K562 (cell line): Measurements from ENCODE around the gene STK25. TPM values are rescaled to one million over a fixed set of nuclear protein-coding genes. Genes with fewer than 3 reads are reported as not detected.

Experiments used
- ATAC-seq: fragments of 200-7000 bp; cut with Tn5 transposase; 3 replicates; pipeline ENCODE4 v1.9.1; 2020; ENCODE audit warnings: moderate library complexity
- BruUV-seq: library from RNA; stranded (reverse); fragments of 400-500 nt; replicated peaks from 2 replicates; lab custom pipeline; 2021; lab: Mats Ljungman, UMichigan
- CTCF ChIA-PET: fragments of 300-600 bp; formaldehyde crosslinking; extraction: SDS; loops from one replicate; lab custom pipeline; 2021; ENCODE audit warnings: low intra/inter-chr PET ratio; lab: Yijun Ruan, JAX
- POLR2A ChIA-PET: fragments of 300-600, 350-650 bp; sonication (Branson Sonifier 250); formaldehyde crosslinking; extraction: SDS; loops from one replicate; lab custom pipeline; 2021; ENCODE audit warnings: antibody characterized with exemption, inconsistent platforms; lab: Yijun Ruan, JAX
- DNase-seq, 4 experiments: peaks; one replicate each; pipeline versions ENCODE4 v3.0.0 to v3.0.0-alpha.2; 2011 to 2018; ENCODE audit warnings: low spot score in 3 of 4, mixed read lengths in 3 of 4; ENCODE audit errors: extremely low read depth in 1 of 4
- FAIRE-seq: peaks from 2 replicates; lab custom pipeline; 2011; peaks lifted over from hg19 to GRCh38; lab: Jason Lieb, UNC
- H2AFZ ChIP-seq: 2 replicates; pipeline ENCODE4 v1.6.0; 2011; ENCODE audit warnings: low read depth, low read length, control low read depth, inconsistent platforms
- H3K27ac ChIP-seq: fragments of 200-600 bp; 3 replicates; pipeline ENCODE4 v1.8.0; 2011; ENCODE audit warnings: low read depth, mild to moderate bottlenecking, control low read depth, inconsistent platforms, low read length, moderate library complexity, mixed read lengths; ENCODE audit errors: extremely low read depth
- H3K27me3 ChIP-seq, 2 experiments: fragments of 300-600 bp in 1 of 2; 2 replicates in 1 of 2; 3 replicates in 1 of 2; pipeline versions ENCODE4 v1.6.0 to v1.8.0; 2011; ENCODE audit warnings: inconsistent platforms in 2 of 2, low read length in 2 of 2, mild to moderate bottlenecking in 1 of 2, mixed read lengths in 1 of 2, moderate library complexity in 1 of 2; ENCODE audit not compliant: control insufficient read depth in 2 of 2, insufficient read depth in 2 of 2
- H3K36me3 ChIP-seq: fragments of 300-600 bp; 3 replicates; pipeline ENCODE4 v1.8.0; 2011; ENCODE audit warnings: mild to moderate bottlenecking, low read length, inconsistent platforms; ENCODE audit not compliant: control insufficient read depth, insufficient read depth
- H3K4me1 ChIP-seq, 2 experiments: fragments of 200-600 bp in 1 of 2; replicated peaks in 1 of 2; 2 replicates in 1 of 2; 3 replicates in 1 of 2; pipeline versions ENCODE4 v1.5.1 to v1.8.0; 2011; ENCODE audit warnings: inconsistent platforms in 2 of 2, low read length in 2 of 2, mild to moderate bottlenecking in 1 of 2, mixed read lengths in 1 of 2, moderate library complexity in 1 of 2; ENCODE audit not compliant: control insufficient read depth in 2 of 2, insufficient read depth in 2 of 2
- H3K4me2 ChIP-seq: 2 replicates; pipeline ENCODE4 v1.6.1; 2011; ENCODE audit warnings: low read length, control low read depth, inconsistent platforms, mixed read lengths; ENCODE audit not compliant: insufficient read depth
- H3K4me3 ChIP-seq: fragments of 200-600 bp; sonication (generic), shearing (Covaris generic); 2 replicates; pipeline ENCODE4 v1.5.1; 2016; ENCODE audit warnings: control low read depth, inconsistent platforms
- H3K79me2 ChIP-seq: fragments of 200-600 bp; 3 replicates; pipeline ENCODE4 v1.8.0; 2011; ENCODE audit warnings: low read length, inconsistent platforms; ENCODE audit not compliant: control insufficient read depth, insufficient read depth
- H3K9ac ChIP-seq, 2 experiments: 2 replicates each; pipeline versions ENCODE4 v1.6.0 to v1.6.1; 2011; ENCODE audit warnings: low read depth in 2 of 2, low read length in 2 of 2, control low read depth in 1 of 2, inconsistent platforms in 1 of 2, mild to moderate bottlenecking in 1 of 2, mixed read lengths in 1 of 2; ENCODE audit not compliant: insufficient read depth in 1 of 2
- H3K9me1 ChIP-seq: one replicate; pipeline ENCODE4 v1.6.0; 2011; ENCODE audit warnings: inconsistent platforms, mild to moderate bottlenecking, low read length, moderate library complexity; ENCODE audit not compliant: control insufficient read depth, insufficient read depth
- H3K9me3 ChIP-seq: replicated peaks from 2 replicates; pipeline ENCODE4 v1.5.1; 2011; ENCODE audit warnings: low read depth, low read length, inconsistent platforms; ENCODE audit not compliant: control insufficient read depth, insufficient read depth
- H4K20me1 ChIP-seq: replicated peaks from 2 replicates; pipeline ENCODE4 v1.6.1; 2011; ENCODE audit warnings: low read length, inconsistent platforms, mixed read lengths; ENCODE audit not compliant: control insufficient read depth, insufficient read depth
- FOXA3 ChIP-seq, 2 experiments: fragments of 450-650 bp in 1 of 2; sonication (generic) in 1 of 2; formaldehyde crosslinking; IDR thresholded peaks in 1 of 2; conservative IDR thresholded peaks in 1 of 2; 2 replicates each; pipeline versions ENCODE4 v1.4.0 to v1.8.0; 2020 to 2022; ENCODE audit warnings: mild to moderate bottlenecking in 2 of 2, missing genetic modification reagents in 1 of 2
- FOXK2 ChIP-seq, 2 experiments: fragments of 450-650 bp; IDR thresholded peaks in 1 of 2; conservative IDR thresholded peaks in 1 of 2; 2 replicates each; pipeline ENCODE4 v1.6.1; 2016; ENCODE audit warnings: low read depth in 2 of 2, mild to moderate bottlenecking in 1 of 2
- KDM2B ChIP-seq: fragments of 250-450 bp; sonication (Bioruptor Pico); IDR thresholded peaks from 2 replicates; pipeline ENCODE4 v1.8.0; 2021; ENCODE audit warnings: mild to moderate bottlenecking, moderate library complexity
- MTA3 ChIP-seq: fragments of 450-650 bp; formaldehyde crosslinking; IDR thresholded peaks from 2 replicates; pipeline ENCODE4 v1.6.1; 2017; ENCODE audit warnings: mild to moderate bottlenecking, borderline replicate concordance
- MYBL2 ChIP-seq, 2 experiments: fragments of 450-650 bp in 1 of 2; sonication (generic) in 1 of 2; formaldehyde crosslinking in 1 of 2; IDR thresholded peaks; 2 replicates each; pipeline versions ENCODE4 v1.6.1 to v1.8.1; 2017 to 2022; ENCODE audit warnings: borderline replicate concordance in 1 of 2, inconsistent platforms in 1 of 2, low read depth in 1 of 2, mild to moderate bottlenecking in 1 of 2, missing genetic modification reagents in 1 of 2, moderate library complexity in 1 of 2
- SMC3 ChIP-seq: conservative IDR thresholded peaks from 2 replicates; pipeline ENCODE4 v1.6.1; 2011; ENCODE audit warnings: low read depth, low read length, improper control_type of control experiment; ENCODE audit not compliant: insufficient read depth
- TRIM24 ChIP-seq, 2 experiments: fragments of 450-650 bp; IDR thresholded peaks; 2 replicates each; pipeline ENCODE4 v1.6.1; 2016
- ZC3H11A ChIP-seq: IDR thresholded peaks from 2 replicates; pipeline ENCODE4 v1.6.1; 2012; ENCODE audit warnings: low read depth, low read length, improper control_type of control experiment
- ZNF239 ChIP-seq: fragments of 250-450 bp; sonication (Bioruptor Pico); IDR thresholded peaks from 2 replicates; pipeline ENCODE4 v1.4.0; 2020; ENCODE audit warnings: mild to moderate bottlenecking
- ZNF347 ChIP-seq: fragments of 450-650 bp; formaldehyde crosslinking; IDR thresholded peaks from 2 replicates; pipeline ENCODE4 v1.4.0; 2020; ENCODE audit warnings: low read depth, mild to moderate bottlenecking, moderate library complexity
- ZZZ3 ChIP-seq: fragments of 450-650 bp; IDR thresholded peaks from 2 replicates; pipeline ENCODE4 v1.6.1; 2016; ENCODE audit warnings: antibody characterized with exemption, mild to moderate bottlenecking, moderate library complexity
- WGBS: fragments of 100-300 bp; shearing (Covaris generic); methylation state at CpG from one replicate; pipeline ENCODE4 v1.1.6; 2016; ENCODE audit warnings: low coverage, mixed read lengths; ENCODE audit not compliant: insufficient coverage; ENCODE audit errors: missing lambda C conversion rate; 5-methylcytosine and 5-hydroxymethylcytosine counted together
- in situ Hi-C: fragments of 300-500 bp; cut with MboI; formaldehyde crosslinking; loops from 4 replicates; pipeline ENCODE4 v1.15.0; 2018; ENCODE audit warnings: inconsistent platforms, mixed read lengths
- intact Hi-C: fragments of 100-400 bp; cut with micrococcal nuclease; formaldehyde crosslinking; loops from 2 replicates; pipeline ENCODE4 v1.14.2; 2022
- polyA plus RNA-seq, 8 experiments: library from polyadenylated mRNA; depleted of rRNA in 4 of 8; stranded (reverse) in 5 of 8; unstranded in 3 of 8; fragments of >200 nt; fragmentation: Nextera tagmentation in 2 of 8; fragmentation: Illumina TruSeq in 1 of 8; extraction: Ambion mirVana in 2 of 8; extraction: Trizol in 1 of 8; gene quantifications; 2 replicates each; pipeline versions ENCODE4 v1.2.1 to v1.2.3, GENCODE V29; 2011 to 2014; ENCODE audit warnings: inconsistent platforms in 1 of 8, missing spikeins in 1 of 8
- total RNA-seq, 7 experiments: library from RNA; depleted of rRNA in 6 of 7; stranded (reverse); fragments of >200 nt in 6 of 7; fragmentation: Illumina TruSeq in 2 of 7; extraction: Trizol in 2 of 7; gene quantifications; 2 replicates each; pipeline versions ENCODE4 v1.2.1 to v1.2.3, GENCODE V29; 2011 to 2021; ENCODE audit warnings: low replicate concordance in 1 of 7
- TF ChIP-seq, protein P1 (sequence below): fragments of 450-650 bp; IDR thresholded peaks from 2 replicates; pipeline ENCODE4 v1.6.1; 2016
- TF ChIP-seq, protein P2 (sequence below): fragments of 450-650 bp; IDR thresholded peaks from 2 replicates; pipeline ENCODE4 v1.6.1; 2017; ENCODE audit warnings: antibody characterized with exemption, mild to moderate bottlenecking
- TF ChIP-seq, protein P3 (sequence below): fragments of 250-450 bp; sonication (Bioruptor Pico); IDR thresholded peaks from 2 replicates; pipeline ENCODE4 v1.9.0; 2021; ENCODE audit warnings: mild to moderate bottlenecking
- TF ChIP-seq, protein P4 (sequence below): fragments of 250-450 bp; sonication (Bioruptor Pico); IDR thresholded peaks from 2 replicates; pipeline ENCODE4 v1.5.0; 2020; ENCODE audit warnings: mild to moderate bottlenecking

STK25 gene
- total and polyA plus RNA-seq, 9 of the 15 experiments (the other 6 are each of a cell fraction or from before 2014, with no cell fraction given), result 5.4 to 177 (median 116) TPM

DNA sequence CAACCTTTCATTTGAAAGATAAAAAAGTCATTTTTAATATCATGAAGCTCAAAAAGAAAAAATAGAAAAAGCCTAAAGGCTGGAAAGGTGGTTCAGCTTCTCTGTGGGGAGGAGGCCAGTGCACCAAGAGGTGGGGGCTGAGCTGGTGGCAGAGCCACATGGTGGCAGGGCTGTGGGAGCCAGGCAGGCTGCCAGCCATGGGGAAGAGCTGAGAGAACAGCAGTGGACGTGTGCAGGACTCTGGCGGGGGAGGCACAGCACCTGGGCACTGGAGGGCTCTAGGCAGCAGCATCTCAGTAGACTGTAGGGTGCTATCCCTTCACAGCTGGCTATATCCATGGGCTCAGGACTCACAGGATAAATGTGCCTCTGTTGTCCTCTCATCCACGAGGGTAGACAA is 47.8 kb downstream of the STK25 start (continued):
- TF ChIP-seq, protein P1, sequence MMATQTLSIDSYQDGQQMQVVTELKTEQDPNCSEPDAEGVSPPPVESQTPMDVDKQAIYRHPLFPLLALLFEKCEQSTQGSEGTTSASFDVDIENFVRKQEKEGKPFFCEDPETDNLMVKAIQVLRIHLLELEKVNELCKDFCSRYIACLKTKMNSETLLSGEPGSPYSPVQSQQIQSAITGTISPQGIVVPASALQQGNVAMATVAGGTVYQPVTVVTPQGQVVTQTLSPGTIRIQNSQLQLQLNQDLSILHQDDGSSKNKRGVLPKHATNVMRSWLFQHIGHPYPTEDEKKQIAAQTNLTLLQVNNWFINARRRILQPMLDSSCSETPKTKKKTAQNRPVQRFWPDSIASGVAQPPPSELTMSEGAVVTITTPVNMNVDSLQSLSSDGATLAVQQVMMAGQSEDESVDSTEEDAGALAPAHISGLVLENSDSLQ, result no peak
- TF ChIP-seq ZZZ3, result no peak
- no peak for TF ChIP-seq ZNF347 (CRISPR knock-in tag)
- no peak for TF ChIP-seq ZNF239
- TF ChIP-seq, protein P2, sequence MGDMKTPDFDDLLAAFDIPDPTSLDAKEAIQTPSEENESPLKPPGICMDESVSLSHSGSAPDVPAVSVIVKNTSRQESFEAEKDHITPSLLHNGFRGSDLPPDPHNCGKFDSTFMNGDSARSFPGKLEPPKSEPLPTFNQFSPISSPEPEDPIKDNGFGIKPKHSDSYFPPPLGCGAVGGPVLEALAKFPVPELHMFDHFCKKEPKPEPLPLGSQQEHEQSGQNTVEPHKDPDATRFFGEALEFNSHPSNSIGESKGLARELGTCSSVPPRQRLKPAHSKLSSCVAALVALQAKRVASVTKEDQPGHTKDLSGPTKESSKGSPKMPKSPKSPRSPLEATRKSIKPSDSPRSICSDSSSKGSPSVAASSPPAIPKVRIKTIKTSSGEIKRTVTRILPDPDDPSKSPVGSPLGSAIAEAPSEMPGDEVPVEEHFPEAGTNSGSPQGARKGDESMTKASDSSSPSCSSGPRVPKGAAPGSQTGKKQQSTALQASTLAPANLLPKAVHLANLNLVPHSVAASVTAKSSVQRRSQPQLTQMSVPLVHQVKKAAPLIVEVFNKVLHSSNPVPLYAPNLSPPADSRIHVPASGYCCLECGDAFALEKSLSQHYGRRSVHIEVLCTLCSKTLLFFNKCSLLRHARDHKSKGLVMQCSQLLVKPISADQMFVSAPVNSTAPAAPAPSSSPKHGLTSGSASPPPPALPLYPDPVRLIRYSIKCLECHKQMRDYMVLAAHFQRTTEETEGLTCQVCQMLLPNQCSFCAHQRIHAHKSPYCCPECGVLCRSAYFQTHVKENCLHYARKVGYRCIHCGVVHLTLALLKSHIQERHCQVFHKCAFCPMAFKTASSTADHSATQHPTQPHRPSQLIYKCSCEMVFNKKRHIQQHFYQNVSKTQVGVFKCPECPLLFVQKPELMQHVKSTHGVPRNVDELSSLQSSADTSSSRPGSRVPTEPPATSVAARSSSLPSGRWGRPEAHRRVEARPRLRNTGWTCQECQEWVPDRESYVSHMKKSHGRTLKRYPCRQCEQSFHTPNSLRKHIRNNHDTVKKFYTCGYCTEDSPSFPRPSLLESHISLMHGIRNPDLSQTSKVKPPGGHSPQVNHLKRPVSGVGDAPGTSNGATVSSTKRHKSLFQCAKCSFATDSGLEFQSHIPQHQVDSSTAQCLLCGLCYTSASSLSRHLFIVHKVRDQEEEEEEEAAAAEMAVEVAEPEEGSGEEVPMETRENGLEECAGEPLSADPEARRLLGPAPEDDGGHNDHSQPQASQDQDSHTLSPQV, result no peak
- TF ChIP-seq, all 486 proteins: peak for 0

DNA sequence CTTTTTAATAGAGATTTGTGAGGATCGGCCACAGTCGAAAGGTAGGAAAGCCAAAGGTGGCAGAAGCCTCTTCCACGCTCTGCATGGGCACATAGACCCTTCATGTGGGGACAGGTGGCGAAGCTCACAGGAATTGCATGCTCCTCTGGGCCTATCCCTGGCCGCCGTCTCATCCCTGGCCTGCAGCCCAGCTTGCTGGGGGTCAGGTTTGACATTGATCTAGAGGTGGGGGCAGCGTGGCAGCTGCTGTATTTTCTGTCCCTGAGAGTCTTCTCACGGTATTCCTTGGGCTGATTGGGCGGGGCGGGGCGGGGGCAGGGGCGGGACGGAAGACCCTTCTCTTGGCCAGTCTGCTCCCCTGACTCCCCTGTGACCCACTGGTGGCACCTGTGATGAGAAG is 48.9 kb downstream of the STK25 start:
- no peaks in the 10 kb centered on the region for H3K79me2 ChIP-seq
- H3K9me1 ChIP-seq, result no peaks in the 10 kb centered on the region
- no peak overlapping the region for H3K4me3 ChIP-seq
- H3K27me3 ChIP-seq, result no peaks in the 10 kb centered on the region
- ChIA-PET CTCF (no interaction called here), POLR2A (interaction anchor here (0.7 to 1.2 kb wide), 2 partner anchors 33 to 146 kb away, joined by 3 read pairs; no protein-coding TSS in a partner anchor)
- no TSS peak for BruUV-seq
- H3K9ac ChIP-seq, result no peak overlapping the region
- H3K4me1 ChIP-seq, result peaks cover 0 to 13% of the 10 kb centered on the region in 2 experiments; a peak in 3 of 5 replicates
- H3K36me3 ChIP-seq, result no peaks in the 10 kb centered on the region
- DNase-seq (no peak), FAIRE-seq (no peak), ATAC-seq (no peak)
- WGBS, result 40% methylated on average over 9 of the region's 13 CpGs
- H4K20me1 ChIP-seq, result no peaks in the 10 kb centered on the region
- in situ Hi-C loops (no loop called here), intact Hi-C loops (no loop called here)
- no peaks in the 10 kb centered on the region for H3K9me3 ChIP-seq
- H3K27ac ChIP-seq, result no peak overlapping the region
- no peak overlapping the region for H3K4me2 ChIP-seq
- no peak overlapping the region for H2AFZ ChIP-seq
- TF ChIP-seq, protein P3, sequence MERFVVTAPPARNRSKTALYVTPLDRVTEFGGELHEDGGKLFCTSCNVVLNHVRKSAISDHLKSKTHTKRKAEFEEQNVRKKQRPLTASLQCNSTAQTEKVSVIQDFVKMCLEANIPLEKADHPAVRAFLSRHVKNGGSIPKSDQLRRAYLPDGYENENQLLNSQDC, result no peak
- no peak for TF ChIP-seq TRIM24 (IDR thresholded peaks at IDR 0.05)
- no peak for TF ChIP-seq FOXA3 (CRISPR knock-in tag; conservative IDR thresholded peaks at IDR 0.05 in 1 of 2, IDR thresholded peaks at IDR 0.05 in 1 of 2)
- no peak for TF ChIP-seq MTA3
- no peak for TF ChIP-seq SMC3
- no peak for TF ChIP-seq KDM2B (CRISPR knock-in tag)
- no peak for TF ChIP-seq FOXK2 (conservative IDR thresholded peaks at IDR 0.05 in 1 of 2, IDR thresholded peaks at IDR 0.05 in 1 of 2; ENCODE audit: low read depth in 2 of 2)
- TF ChIP-seq MYBL2 (IDR thresholded peaks at IDR 0.05; ENCODE audit: low read depth), result no peak
- no peak for TF ChIP-seq MYBL2 (CRISPR knock-in tag; IDR thresholded peaks at IDR 0.05; ENCODE audit: borderline replicate concordance)
- no peak for TF ChIP-seq ZC3H11A
- TF ChIP-seq, protein P4, sequence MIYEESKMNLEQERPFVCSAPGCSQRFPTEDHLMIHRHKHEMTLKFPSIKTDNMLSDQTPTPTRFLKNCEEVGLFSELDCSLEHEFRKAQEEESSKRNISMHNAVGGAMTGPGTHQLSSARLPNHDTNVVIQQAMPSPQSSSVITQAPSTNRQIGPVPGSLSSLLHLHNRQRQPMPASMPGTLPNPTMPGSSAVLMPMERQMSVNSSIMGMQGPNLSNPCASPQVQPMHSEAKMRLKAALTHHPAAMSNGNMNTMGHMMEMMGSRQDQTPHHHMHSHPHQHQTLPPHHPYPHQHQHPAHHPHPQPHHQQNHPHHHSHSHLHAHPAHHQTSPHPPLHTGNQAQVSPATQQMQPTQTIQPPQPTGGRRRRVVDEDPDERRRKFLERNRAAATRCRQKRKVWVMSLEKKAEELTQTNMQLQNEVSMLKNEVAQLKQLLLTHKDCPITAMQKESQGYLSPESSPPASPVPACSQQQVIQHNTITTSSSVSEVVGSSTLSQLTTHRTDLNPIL (CRISPR knock-in tag), result no peak
